ENCODE results near the gene PPM1K.

The PPM1K gene

DNA sequence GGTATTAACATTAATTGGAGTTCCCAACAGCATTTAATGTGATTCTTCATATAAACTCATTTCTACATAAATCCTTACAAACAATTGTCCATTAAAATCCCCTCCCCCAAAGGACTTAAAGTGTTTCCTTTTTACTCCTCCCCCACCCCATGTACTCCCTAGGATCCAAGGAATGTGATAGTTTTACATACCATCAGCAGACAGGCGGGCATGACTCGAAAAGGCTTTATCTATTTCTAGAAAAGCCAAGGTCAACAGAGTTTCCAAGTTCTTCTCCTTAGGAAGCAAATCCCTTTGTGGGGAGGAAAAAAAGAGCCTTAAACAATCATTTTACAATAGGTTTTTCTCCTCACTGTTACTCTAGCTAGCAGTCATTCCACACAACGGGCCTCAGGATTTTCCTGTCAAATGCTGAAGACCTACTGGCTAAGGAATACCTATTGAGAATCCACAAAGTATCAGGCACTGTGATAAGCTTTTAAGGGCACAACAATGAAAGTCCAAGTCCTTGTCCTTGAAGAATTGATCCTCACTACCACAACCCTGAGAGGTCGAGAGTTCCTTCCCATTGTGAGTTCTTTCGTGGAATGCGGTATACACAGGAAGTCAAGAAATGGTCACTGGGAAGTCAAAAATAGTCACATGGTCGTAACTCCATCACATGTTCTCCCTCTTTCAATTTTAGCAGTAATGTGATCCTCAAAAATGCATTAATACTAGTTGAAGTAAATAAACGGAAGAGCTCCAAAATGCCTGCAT, 7.2 kb downstream of the PPM1K start:
- no peak for DNase-seq (ENCODE audit: low read depth)

DNA sequence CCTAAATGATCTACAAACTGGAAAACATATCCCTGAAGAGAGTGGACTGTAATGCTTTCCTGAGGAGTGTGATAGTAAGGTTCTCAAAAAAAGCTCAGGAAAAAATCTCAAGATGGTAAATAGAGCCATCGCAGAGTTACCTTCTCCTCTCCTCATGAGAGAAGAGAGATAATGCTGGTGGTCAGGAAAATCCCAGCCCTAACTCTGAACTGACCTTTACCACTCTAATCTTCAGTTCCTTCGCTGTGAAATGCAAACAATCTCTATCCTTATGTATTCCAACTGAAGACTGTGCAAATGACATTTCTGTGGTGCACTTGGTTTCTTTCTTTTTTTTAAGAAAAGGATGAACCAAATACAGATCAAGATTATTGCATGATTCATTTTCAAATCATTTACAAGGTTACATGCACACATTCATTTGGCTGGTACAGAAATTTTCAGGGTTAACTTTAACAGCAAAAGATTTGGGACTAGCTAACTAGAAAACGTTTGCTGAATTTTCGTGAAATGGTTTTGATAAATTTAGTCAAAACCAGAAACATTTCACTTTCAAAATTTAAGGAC, 8.3 kb downstream of the PPM1K start:
- no peak for DNase-seq (ENCODE audit: low read depth)

DNA sequence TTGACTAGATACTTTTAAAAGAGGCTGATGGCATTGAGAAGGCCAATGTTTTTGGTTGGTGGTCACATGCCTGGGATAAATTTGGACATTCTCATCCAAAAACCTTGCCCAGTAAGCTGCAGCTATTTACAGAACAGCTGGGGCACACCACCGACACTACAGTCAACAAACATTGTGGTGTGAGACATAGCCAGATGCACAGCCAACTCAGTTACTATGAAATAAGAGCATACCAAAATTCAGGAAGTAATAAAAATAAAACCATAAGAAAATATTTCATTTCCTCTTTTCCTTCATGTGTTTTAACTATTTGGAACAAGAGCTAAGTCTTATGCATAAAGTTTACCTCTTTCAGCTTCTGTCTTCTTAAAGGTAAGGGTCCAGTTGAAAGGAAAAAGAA, 8.8 kb downstream of the PPM1K start:
- no peak for DNase-seq (ENCODE audit: low read depth)

DNA sequence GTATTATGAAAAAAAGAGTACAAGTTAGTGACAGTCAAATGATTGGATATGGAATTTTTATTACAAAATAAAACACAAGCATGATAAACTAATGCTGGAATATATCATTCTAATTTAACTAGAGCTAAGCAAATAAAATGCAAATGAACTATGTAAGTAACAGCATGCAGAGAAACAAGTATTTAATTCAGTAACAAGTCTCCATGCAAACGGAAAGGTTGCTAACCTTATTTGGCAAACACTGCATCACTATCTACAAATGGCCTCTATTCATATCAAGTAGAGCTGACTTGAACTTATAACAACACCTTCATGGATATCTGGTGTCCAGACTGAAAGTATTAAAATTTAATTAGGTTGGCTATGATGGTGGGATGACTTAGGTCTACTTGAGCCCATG, 15.4 kb downstream of the PPM1K start:
- DNase-seq (ENCODE audit: low read depth): no peak

DNA sequence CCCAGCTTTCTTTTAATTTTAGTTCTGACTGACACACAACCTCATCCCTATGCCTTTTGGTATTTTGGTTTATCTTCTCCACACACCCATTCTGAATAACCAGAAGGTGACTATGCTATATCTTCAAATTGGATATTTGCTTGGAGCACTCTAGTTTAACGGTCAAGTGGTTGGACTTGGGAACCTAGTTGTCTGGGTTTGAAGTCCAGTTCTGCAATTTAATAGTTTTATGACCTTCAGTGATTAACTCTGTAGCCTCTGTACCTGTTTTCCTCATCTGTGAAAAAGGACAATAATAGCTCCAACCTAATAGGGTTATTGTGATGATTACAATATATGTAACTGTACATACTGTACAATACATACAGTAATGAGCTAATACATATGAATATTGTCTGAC, 20.0 kb downstream of the PPM1K start:
- no peak for DNase-seq (ENCODE audit: low read depth)

DNA sequence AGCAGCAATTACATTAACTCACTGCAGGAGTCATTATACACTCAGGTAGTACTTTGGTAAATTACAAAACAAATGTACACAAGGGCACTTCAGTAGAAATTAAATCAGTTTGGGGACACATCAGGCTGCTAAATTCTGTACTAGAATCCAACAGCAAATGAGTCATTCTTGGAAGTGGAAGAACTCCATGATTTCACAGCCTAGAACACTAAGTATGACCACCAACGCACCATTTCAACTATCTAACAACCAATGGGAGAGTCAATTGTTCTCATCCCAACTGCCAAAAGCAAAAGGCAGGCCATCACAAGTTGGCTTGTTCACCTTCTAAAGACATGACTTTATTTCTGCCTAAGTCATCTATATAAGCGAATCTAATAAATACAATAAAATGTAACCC, 26.6 kb downstream of the PPM1K start:
- DNase-seq (ENCODE audit: low read depth): no peak

DNA sequence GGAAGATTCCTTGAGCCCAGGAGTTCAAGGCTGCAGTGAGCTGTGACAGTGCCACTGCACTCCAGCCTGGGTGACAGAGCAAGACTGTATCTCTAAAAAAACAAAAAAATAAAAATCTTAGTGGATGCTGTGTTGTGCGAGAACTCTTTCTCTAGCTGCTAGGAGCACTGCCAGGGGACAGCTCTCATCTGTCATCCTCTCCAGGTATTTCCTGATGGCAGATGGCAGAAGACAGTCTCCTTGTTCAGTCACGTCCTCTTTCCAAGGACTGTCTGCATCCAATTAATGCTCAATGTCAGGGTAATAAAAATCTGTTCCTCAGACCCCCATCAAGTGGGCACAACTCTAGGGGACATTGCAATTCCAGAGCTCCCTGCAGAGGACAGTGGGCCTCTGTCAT, 29.2 kb downstream of the PPM1K start:
- no peak for DNase-seq (ENCODE audit: low read depth)

DNA sequence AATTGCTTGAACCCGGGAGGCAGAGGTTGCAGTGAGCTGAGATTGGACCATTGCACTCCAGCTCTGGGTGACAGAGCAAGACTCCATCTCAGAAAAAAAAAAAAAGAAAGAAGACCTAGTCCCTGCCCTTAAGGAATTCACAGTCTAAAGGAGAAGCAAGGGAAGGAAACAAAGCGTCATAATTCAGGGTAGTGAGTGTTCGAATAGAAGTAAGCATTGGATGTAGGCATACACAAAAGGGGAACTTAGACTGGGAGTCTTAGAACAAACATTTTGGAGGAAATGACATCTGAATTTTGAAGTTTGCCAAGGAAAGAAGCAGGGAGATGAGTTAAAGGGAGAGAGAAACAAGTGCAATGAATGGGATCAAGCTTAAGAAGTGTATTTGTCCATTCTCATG, 32.4 kb downstream of the PPM1K start:
- DNase-seq (ENCODE audit: low read depth): no peak

DNA sequence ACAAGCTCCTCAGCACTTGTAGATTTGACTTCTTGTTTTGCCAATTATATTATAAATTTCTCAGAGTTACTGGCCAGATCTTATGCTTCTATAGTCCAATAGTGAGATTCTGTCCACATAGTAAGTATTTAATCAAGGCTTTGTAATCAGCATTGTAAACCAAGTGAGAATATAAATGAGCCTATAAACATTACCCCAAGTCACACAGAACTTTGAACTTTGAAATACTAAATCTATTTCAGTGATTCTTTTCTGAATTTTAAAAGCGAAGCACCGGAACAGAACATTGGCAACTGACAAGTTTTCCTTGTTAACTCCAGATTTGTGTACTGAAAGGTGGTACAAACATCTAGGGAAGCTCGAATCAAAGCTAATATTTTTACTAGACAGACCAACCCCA, 37.2 kb downstream of the PPM1K start:
- no peak for DNase-seq (ENCODE audit: low read depth)

DNA sequence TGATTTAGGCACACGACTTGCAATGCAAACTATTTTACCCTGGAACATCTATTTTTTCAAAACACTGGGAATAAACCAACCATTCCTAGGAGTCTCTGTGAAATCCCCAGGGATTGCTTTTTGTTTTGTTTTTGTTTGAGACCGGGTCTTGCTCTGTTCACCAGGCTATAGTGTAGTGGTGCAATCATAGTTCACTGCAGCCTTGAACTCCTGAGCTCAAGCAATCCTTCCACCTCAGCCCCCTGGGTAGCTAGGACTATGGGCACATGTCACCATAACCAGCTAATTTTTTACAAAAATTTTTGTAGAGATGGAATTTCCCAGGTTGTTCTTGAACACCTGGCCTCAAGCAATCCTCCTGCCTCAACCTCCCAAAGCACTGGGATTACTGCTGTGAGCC, 37.8 kb downstream of the PPM1K start:
- no peak for DNase-seq (ENCODE audit: low read depth)

DNA sequence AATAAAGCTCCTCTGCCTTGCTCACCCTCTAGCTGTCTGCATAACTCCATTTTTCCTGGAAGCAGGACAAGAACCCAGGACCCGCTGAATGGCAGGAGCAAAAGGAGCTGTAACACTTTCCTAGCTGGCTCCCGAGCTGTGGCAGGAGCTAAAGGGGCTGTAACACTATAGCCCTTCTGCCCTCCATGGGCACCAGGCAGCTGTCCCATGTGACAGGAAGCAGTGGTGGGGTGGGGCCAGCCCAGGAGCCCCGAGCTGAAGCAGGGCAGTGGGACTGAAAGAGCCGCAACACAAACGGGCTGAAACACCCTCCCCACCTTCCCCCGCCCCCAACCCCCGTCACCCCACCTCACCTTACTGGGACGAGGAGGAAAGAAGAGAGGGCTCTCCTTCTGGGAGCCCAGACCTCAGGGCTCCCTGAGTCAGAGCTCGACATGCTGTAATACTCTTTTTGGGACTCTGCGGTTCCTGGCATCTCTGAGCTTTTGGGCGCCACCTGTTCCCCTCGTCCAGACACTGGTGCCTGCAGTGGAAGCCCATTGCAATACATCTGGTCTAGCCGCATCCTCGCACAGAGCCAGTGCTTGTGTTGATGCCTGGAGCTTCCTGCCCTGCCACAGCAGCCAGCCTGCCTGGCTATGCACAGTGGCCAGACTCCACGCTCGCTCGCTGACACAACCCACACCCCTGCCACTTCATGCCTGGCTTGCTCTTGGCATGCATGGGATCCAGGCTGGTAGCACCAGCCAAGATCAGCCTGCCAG, 39.4 kb downstream of the PPM1K start:
- no peak for DNase-seq (ENCODE audit: low read depth)

DNA sequence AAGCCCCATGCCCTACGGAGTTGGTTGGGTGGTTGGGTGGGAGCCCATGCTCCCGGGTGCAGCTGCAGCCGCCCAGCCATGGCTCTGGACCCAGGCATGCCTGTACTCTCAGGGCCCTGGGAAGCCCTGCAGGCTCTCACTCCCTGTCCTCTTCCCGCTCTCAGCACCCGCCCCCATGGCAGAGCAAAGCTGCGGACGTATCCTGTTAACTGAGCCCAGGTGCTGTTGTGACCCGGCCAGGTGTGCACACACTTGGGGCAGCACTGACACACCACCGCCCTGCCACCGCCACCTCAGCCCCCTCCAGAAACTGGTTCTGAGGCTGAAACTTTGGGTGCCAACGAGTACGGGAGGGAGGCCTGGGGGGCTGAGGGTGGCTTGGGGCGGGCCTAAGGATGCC, 40.3 kb downstream of the PPM1K start:
- no peak for DNase-seq (ENCODE audit: low read depth)

DNA sequence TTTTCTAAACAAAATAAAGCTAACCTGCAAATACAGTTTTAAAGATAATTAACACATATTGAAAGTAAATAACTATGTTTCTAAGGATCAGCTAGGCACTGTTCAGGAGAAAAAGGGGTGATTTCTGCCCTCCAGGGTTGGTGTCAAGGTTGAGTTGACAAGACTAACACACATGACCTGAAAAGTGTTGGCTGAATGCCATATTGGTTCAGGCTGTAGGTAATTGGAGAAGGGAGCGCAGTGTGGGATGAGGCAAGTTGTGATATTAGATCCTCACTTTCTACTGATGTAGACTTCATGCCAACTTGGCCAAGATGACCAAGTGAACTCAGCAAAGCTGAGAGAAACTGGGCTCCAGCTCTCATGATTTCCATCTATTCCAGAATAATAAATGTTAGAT, 42.2 kb downstream of the PPM1K start:
- DNase-seq (ENCODE audit: low read depth): no peak

DNA sequence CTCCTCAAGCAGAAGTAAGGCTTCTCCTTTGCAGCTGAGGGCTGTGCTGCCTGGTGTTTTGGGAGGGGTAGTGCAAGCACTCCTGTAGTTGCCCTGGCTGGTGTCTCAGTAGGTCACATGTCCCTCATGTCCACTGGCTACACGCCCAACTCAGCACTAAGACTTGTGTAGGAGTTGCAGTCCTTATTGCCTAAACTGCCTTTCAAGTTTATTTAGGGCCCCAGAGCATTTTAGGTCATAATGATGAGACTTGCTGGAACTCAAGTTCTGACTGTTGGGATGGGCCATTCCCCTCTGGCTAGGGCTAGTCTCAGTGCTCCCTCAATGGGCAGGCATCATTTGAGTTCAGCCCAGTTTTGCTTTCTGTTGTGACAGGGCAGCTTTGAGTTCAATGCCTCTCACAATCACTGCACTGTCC, 44.1 kb downstream of the PPM1K start:
- DNase-seq (ENCODE audit: low read depth): no peak

DNA sequence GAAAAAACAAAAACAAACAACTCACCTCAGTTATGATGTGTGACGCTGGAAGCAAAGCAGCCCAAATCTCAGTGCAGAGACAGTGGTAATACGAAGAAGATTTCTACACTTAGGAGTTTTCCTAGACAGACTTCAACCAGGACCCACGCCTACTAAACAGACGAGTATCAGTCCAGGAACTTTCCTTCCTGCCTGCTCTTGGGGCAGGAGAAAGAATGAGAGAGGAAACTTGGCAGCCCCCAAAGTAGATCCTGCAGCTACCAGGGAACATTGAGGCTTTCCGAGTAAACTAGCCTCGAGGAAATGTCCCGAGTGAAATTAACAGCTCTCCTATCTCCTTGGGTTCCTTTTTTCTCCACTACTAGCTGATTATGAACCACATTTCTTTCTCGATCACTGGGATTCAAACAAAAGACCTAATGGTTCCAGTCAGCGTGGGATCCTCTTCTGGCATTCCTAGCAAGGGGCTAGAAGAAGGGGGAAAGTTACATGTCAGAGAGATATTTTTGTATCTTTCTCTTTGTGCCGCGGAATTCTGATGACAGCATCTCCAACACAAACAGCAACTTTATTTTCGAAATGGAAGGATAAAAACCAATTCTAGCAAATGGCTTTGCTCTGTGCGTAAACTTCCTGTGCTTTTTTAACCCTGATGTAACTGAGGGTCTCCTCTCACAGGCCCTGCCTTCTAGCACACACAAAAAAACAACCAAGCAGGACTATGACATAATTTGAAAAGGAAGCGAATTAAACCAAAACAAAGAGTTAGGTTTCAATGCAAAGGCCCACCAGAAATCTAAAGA, 53.2 kb downstream of the PPM1K start:
- no peak for DNase-seq (ENCODE audit: low read depth)

DNA sequence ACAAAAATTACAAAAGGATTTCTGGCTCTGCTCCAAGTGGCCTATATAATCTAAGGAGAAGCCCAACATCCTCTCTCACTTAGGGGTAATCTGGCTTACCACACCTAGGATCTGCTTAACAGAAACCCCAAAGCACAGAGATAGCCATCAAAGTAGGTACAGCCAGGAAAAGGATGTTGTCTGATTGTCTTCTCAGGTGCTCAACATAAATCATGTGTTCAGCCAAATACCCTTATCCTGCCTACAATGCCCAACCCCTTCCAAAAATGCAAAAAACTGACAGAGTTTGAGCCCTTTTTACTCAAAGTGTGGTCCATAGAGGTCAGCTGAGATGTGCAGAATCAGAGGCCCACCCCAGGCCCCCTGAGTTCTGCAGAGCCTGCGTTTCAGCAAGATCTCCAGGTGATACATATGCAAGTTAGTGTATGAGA, 53.9 kb downstream of the PPM1K start:
- no peak for DNase-seq (ENCODE audit: low read depth)

DNA sequence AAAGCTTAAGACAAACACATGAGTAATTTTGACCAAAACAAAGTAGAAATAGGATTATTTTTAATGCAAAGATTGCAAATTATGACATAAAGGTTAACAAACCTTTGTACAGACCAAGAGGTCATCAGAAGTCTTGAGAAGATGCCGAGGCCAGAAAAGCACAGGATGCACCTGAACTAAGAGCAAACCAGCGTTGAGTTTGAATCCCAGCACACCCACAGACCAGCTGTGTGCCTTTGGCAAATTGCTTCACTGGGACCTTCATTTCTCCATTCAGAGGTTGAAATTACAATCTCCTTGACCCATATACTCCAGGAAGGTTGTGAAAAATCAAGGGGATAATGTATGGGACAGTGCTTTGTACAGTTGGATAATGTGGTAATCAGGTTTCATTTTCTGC, 56.6 kb downstream of the PPM1K start:
- DNase-seq (ENCODE audit: low read depth): no peak

DNA sequence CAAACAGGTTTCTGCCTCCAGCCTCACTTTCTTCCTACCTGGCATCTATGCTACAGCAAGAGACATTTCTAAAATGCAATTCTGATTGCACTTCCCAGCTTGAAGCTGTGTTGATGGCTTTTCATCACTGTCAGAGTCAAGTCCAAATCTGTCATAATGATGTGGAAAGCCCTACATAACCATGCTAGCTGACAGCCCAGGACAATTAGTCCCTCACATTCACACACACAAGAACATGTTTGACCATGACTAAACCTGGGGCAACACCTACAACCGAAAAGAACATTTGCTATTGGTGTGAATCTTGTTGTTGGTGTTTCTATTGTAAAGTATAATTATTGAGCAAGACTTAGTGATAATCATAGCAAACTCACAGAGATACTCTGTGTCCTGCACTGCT, 58.2 kb downstream of the PPM1K start:
- DNase-seq (ENCODE audit: low read depth): no peak

DNA sequence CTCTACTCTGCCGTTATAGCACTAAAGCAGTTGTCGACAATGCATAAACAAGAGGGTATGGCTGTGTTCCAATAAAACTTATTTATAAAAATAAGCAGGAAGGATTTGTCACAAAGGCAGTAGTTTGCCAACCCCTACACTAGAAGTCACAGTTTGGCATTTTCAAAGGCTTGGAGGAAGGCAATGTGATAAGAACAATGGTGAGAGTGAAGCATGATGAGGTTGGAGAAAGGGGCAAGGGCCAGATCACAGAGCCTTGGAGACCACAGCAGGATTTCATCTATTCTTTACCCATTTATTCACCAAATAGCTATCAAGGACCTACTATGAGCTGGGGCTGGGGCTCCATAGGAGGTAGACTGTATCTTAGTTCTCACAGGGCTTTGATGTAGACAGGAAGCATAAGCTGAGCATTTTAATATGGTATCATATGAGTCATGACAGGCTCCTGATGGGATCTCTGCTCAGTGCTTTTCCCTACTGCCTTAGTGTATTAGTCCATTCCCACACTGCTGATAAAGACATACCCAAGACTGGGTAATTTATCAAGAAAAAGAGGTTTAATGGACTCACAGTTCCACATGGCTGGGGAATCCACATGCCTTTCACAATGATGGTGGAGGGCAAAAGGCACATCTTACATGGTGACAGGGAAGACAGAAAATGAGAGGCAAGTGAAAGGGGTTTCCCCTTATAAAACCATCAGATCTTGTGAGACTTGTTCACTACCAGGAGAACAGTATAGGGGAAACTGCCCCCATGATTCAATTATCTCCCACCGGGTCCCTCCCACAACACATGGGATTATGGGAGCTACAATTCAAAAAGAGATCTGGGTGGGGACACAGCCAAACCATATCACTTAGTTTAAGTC, 58.9 kb downstream of the PPM1K start:
- no peak for DNase-seq (ENCODE audit: low read depth)

DNA sequence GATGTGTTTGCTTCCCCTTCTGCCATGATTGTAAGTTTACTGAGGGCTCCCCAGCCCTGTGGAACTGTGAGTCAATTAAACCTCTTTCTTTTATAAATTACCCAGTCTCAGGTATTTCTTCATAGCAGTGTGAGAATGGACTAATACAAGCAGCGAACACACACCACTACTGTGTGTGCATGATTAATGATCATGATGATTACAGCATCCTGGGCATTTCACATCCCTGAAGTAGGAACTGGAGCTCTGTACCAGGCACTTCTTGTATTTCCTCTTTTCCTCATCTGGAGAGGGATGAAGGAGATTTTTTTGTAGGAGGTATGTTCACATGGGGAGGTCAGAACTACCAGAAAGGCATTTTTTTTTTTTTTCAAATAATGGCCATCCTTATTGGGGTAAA, 60.8 kb downstream of the PPM1K start:
- DNase-seq (ENCODE audit: low read depth): no peak

DNA sequence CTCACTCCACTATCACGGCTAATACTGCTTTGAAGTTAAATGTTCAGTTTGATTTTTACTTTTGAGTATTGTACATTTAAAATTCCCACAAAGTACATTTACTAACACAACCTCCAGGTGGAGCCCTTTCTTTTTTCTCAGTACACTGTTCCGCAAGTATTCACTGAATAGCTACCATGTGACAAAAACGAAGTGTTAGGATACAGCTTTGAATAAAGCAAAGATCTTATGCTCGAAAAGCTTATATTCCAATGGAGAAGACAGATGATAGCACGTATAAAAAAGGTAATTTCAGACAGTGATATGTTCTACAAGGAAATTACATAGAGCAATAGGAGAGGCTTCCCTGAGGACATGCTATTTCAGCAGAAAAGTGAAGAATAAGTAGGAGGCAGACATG, 65.3 kb downstream of the PPM1K start:
- DNase-seq (ENCODE audit: low read depth): peak; percentile 11

DNA sequence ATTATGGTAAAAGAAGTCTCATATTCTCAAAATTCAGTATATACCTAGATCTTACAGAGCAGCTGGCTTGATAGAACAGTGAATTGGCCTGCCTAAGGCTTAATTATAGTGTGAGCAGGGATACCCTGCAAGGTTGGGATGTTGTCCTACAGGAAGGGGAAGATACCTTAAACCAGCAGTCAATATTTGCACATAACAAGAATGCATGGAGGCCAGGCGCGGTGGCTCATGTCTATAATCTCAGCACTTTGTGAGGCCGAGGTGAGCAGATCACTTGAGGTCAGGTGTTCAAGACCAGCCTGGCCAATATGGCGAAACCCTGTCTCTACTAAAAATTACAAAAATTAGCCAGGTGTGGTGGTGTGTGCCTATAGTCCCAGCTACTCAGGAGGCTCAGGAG, 67.2 kb downstream of the PPM1K start:
- no peak for DNase-seq (ENCODE audit: low read depth)
